ENCODE results near the gene ACBD6.

ACBD6 gene

DNA sequence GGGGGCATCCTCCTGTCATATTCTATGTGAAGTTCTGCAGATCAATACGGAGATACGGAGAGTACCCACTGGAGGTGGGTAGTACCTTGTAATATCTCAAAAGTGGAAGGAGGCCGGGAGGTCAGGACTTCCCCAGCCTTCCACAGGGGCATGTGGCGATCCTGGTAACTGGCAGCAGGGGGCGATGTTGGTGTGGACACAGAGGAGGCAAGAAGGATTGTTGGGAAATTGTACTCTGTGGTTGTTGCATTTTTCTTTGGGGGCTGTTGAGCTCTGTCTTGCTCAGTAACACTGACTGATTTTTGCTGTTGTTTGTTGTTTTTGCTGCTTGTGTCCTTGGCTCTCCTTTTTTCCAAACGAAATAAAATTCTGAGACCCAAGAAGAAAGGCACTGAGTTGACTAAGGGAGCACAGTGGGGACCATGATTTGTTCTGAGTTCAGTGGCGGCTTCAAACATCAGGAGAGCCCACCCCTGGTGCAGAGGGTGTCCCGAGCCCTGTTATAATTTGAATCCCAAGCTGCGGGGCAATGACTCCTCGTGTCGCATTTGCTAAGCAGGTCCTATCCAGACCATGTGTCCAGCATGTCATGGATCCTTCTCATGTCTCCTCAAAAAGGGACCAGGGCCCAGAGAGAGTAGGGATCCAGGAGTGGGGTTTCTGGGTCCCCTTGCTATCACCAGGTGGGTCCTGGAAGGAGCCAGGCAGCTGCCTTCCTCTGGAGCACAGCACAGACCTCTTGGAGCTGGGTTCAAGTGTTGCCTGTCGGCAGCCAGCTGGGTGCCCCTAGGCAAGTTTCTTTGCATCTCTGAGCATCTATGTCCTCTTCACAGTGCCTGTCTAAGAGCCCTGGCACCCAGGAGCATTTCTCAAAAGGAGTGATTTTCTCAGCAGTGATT lies 249.5 kb downstream of the ACBD6 start:
- peak; percentile 60 for DNase-seq

DNA sequence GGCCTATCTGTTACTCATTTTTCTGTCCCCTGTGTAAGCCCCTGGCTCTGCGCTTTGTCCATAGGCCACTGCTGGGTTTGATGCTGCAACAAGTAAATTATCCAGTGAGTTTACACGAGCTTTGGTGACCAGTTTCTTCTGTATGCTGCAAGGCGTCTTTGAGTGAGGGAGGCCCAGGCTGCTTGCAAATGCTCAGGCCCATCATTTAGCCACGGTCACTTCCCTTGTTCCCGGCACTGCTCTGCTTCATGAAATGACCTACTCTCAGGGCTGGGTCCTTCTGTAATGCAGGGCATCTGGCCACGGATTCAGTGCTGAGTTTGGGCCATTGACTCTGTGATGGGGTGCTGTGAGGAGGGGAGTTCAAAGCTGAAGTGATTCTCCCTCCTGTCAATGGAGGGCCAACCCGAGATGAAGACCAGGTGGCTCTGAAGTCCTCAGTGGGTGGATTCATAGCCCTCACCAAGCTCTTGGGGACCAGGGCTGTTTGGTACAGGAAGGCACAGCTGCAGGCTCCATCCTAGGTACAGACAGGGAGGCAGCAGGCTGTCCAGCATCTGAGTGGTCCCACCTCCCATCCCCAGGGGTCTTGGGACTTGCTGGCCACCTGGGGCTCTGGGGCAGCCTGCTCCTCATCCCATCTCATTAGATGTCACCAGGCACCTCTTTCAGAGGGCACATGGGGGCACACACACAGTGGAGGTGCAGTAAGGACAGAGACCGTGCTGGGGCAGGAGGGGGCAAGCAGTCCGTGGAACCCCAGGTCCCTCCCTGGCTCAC lies 250.7 kb downstream of the ACBD6 start:
- no peak for DNase-seq

DNA sequence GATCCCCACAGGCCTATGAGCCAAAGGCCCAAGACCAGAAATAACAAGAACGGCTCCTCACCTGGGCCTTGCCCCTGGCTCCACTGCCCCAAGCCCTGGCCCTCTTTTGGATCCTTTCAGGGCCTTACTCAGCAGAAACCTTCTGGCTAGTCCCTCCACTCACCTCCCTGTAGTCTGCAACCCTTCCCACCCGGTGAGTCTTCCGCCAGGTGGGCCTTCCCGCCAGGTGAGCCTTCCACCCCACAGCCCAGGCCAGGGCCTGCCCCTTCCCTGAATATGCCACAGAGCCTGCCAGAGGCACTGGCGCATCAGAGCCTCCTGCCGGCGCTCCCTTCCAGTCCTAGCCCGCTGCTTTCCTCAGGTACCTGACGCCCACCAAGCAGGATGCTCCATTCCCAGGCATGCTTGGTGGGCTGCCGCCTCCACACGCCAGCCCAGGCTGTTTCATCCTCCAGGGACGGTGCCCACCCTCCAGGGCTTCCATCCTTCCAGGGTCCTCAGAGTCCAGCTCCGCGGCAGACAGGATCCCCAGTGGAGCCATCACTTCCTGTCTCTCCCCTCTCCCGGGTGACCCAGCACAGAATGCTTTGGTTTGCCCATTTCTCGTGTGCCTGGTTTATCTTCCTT lies 251.4 kb downstream of the ACBD6 start:
- DNase-seq, result no peak

DNA sequence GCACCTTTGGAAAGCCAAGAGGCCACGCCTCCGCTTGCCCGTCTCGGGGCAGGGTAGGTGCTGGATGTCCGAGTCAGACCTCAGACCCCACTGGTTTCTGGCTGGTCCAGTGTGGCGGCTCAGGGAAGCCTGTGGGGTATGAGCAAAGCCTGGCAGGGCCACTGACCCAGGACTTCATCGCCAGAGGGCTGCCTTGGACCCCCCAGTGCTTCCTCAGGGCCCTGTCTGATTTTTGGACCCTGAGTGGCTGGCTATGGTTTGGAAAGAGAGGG lies 251.9 kb downstream of the ACBD6 start:
- DNase-seq, result no peak

- no peak for DNase-seq
These were observed 252.5 kb downstream of the ACBD6 start for GRCh38 chr1:180249725-180250498.

DNA sequence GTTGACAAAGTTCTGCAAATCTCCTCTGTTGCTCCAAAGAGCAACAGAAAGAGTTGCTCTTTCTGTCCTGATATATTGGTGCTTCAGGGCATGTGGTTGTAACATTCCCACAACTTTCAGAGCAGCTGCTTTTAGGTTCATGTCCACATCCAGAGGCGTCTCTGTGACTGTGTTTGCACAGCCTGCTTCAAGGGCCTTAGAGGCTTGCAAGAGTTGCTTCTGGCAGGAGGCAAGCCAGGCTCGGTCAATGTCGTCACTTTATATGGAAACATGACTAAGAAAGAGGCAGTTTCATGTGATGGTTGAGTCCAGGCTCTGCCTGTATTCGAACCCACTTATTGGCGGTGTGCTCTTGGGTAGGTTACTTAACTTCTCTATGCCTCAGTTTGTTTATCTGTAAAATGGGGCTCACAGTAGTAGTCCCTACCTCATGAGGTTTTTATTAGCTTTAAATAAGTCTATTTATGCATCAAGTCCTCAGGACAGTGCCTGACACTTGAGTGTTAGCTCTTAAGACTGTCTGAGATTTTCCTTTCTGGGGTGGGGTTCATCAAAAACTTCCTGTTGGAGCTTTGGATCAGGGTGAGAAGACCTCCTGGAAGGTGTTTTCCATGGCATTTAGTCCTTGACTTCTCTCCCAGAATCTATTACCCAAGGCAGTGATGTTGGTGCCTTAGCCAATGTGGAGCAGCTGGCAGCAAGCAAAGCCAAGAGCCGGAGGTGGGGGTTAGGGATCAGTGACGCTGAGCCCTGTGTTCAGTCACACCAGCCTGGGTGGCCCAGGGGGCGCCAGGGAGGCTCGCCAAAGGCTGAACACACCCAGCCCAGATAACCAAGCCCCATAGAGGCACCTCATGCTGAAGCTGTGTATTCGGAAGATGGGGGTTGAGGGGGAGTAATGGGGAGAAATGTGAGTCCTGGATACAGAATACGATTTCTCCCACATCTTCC lies 253.4 kb downstream of the ACBD6 start:
- no peak for DNase-seq

DNA sequence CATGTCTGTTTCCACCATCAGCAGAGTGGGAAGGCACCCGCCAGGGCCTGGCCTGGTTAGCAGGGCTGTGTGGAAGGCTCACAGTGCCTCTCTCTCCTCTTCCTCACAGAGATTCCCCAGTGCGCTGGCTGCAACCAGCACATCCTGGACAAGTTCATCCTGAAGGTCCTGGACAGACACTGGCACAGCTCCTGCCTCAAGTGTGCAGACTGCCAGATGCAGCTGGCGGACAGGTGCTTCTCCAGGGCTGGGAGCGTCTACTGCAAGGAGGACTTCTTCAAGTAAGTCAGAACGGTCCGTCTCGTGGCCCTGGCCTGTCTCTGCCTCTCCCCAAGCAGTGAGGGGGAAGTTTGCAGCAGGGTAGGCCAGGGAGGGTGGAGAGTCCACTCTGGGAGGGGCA lies 254.2 kb downstream of the ACBD6 start:
- DNase-seq, result no peak

GRCh38 chr1:180247580-180247979 lies 254.8 kb downstream of the ACBD6 start:
- no peak for DNase-seq

DNA sequence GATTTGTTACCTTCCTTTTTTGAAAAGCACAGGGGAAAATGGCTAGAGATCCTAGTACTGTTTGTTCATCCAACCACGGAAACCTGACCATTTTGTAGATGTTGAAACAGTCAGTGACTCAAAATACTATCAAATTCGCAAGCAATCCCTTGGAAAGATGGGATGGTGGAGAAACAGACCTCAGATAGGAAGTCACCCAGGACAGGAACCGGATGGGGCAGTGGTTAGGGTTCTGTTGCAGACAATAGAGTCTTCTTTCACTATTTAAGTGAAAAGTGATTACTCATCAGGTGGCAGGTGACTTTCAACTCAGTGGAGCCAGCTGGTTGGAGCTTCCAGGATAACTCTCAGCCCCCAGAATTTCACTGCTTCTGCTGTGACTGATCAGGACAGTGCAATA lies 255.3 kb downstream of the ACBD6 start:
- no peak for DNase-seq

DNA sequence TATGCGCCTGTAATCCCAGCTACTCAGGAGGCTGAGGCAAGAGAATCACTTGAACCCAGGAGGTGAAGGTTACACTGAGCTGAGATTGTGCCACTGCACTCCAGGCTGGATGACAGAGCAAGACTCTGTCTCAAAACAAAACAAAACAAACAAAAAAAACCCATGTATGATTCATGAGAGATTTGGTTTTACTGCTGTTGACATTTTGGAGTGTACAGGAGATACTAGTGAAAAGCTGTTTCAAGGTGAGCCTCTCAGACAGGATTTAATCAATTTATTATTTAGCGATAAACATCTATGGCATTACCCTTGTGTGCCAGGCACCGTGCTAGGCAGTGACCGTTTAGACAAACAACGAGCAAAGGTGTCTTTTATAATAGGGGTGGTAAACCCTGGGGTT lies 255.8 kb downstream of the ACBD6 start:
- no peak for DNase-seq

DNA sequence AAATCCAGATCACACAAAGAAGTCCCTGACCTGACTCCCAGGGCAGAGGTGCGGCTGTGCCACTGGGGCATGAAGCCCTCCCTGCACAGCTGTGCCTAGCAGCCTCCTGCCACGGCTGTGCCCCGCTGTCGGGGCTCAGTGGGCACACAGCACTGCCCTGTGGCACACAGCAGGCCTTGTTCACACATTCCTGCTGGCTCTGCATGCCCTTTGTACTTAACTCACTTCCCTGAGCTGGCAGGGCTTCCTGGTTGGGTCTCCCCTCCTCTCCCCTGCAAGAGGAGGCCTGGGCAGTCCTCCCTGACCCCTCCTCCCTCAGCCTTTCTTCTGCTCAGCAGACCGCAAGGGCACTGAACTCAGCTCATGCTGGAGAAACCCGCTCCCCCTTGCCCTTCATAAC lies 257.5 kb downstream of the ACBD6 start:
- no peak for DNase-seq

- no peak for DNase-seq
These were observed 258.7 kb downstream of the ACBD6 start for GRCh38 chr1:180243517-180244221.

- DNase-seq, result no peak
These were observed 260.4 kb downstream of the ACBD6 start for GRCh38 chr1:180241716-180242544.

DNA sequence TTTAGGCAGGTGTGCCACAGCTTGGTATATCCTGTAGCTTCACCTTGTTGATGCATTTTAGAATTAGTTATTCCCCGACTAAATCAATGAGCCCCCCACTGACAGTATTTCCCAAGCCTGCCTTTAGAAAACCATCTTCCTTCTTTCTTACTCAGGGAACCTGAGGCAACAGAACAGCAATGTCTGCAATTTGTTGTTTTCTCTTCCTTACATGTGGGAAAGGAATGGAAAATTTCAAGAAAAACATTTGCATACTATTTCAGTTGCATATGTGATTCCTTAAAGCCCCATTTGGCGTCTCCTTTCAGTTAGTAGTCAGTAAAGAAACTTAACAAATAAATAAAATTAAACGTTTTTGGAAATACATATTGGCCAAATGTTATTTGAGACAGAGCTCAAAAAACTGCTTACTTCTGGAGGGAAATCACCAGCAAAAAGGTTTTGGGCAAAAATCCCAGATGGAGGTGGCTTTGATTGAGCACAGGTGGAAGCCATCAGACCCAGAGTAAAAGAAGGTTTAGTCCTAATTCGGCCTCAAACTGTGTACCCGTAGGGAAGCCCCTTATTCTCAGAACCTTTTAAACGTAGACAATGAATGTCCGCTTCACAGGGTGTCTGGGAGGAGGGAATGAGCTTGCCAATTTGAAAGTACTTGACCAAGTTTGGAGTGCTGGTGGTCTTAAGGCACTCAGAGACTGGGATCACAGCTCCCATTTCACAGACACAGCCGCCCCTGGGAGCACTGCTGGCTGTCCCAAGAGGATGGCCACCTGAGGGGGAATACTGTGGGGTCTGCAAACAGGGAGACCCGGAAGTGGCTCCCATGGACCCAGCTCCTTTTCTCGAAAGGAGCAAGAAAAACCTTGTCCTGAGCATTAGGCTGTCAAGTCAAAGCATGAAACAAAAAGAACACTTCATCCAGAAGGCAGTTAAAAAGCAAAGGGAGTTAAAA lies 263.0 kb downstream of the ACBD6 start:
- DNase-seq, result no peak

GRCh38 chr1:180238675-180239074 lies 263.7 kb downstream of the ACBD6 start:
- no peak for DNase-seq

Data from activated CD8-positive, alpha-beta memory T cell treated with anti-CD3 and anti-CD28 coated beads, Interleukin-2, amount 50 U/mL, for 4 hours (primary cell).